ENCODE measurements around the gene KLK5.
"Not testable (repeated sequence)": the region's sequence is repeated elsewhere in the genome, so short reads cannot be mapped to it uniquely, and the experiment has no call there.

KLK5 gene

GRCh38 chr19:50921426-50922316, 31.2 kb downstream of the KLK5 start:
- peak in 2 of 3 experiments; percentile 64 to 92 for DNase-seq

- DNase-seq = no peak
Measured at GRCh38 chr19:50916069-50916468, 36.8 kb downstream of the KLK5 start.

GRCh38 chr19:50912727-50913716, 39.8 kb downstream of the KLK5 start:
- DNase-seq = no peak

- DNase-seq = no peak
Measured at GRCh38 chr19:50912102-50912599, 40.7 kb downstream of the KLK5 start.

GRCh38 chr19:50911206-50912101, 41.4 kb downstream of the KLK5 start, which contains the start of gene KLK4:
Gene KLK4 (minus strand): TSS chr19:50911395. CDS start chr19:50910738, 657 bp downstream.
- DNase-seq = no peak

- DNase-seq = no peak
Measured at GRCh38 chr19:50910722-50911121, 42.1 kb downstream of the KLK5 start.

GRCh38 chr19:50909240-50910070, 43.4 kb downstream of the KLK5 start:
- peak in 2 of 3 experiments; percentile 27 to 53 for DNase-seq

- DNase-seq = no peak
Measured at GRCh38 chr19:50908336-50908735, 44.5 kb downstream of the KLK5 start.

- DNase-seq = peak in 2 of 3 experiments; percentile 8 to 18
Measured at GRCh38 chr19:50906217-50906616, 46.6 kb downstream of the KLK5 start.

GRCh38 chr19:50902640-50903039, 50.2 kb downstream of the KLK5 start:
- no peak for DNase-seq

- DNase-seq = no peak
Measured at GRCh38 chr19:50899569-50899968, 53.3 kb downstream of the KLK5 start.

- DNase-seq = no peak
Measured at GRCh38 chr19:50898018-50898417, 54.8 kb downstream of the KLK5 start.

GRCh38 chr19:50897612-50898011, 55.2 kb downstream of the KLK5 start:
- no peak for DNase-seq

GRCh38 chr19:50897191-50897607, 55.6 kb downstream of the KLK5 start:
- no peak for DNase-seq

GRCh38 chr19:50896591-50897190, 56.1 kb downstream of the KLK5 start:
- peak in 2 of 3 experiments; percentile 13 to 58 for DNase-seq

- DNase-seq = not testable (repeated sequence)
Measured at GRCh38 chr19:50896089-50896590, 56.7 kb downstream of the KLK5 start.

GRCh38 chr19:50894478-50895356, 58.1 kb downstream of the KLK5 start:
- DNase-seq = no peak

Measured in NCI-H1417 (cell line).